ENCODE measurements around the gene FOSL1. TPM values are rescaled to one million over a fixed set of nuclear protein-coding genes. Genes with fewer than 3 reads are reported as not detected.
A peak's percentile ranks its signal among the peaks of the same experiment; 100 is the strongest.

FOSL1 gene
- total and polyA plus RNA-seq, 2 of the 13 experiments (the other 11 are each of a cell fraction or from before 2014, with no cell fraction given), result 4.0 to 4.1 TPM

DNA sequence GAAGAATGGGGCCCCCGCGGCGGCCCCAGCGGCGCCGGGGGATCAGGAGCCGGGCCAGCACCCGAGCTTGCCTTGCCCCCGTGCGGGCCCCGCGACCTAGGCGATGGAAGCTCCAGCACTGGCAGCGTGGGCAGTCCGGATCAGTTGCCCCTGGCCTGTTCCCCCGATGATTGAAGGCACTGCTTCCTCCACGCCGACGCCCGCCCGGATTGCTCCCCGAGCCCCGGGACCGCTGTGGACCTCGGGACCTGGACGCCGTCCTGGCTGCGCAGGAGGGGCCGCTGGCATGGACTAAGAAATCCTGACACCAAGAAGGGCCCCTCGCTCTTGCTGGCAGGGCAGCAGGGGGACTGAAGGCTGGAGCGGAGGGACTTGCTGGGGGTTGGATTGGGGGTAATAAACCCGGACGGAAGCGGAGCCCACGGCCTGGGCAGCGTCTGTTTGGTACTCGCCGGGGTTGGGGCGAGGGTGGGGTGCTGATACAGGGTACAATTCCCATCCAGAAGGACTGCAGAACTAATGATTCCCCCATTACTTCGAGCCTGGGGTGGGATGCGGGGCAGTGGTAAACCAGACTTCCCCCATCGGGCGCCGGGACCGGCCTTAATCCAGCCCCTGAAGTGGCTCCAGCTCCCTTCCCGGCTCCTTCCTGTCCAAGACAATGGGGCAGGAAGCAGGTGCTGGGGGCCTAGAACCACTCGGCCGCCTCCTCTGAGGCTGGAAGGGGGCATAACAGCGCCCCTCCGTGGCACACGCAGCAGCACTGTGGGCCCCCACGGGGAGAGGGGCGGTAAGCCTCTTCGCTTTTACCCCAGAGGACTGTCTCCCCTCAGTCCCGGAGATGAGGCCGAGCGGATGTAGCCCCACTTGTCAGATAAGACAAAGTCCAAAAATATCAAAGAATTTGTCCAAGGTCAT, 8.7 kb downstream of the FOSL1 start (continued):
- no peak; the same call in 1 of the 2 replicates for TF ChIP-seq GFI1 (CRISPR knock-in tag; IDR thresholded peaks at IDR 0.05; ENCODE audit: borderline replicate concordance)
- TF ChIP-seq NFYB (CRISPR knock-in tag; IDR thresholded peaks at IDR 0.05), result no peak
- TF ChIP-seq ZNF557 (CRISPR knock-in tag; IDR thresholded peaks at IDR 0.05), result no peak
- no peak for TF ChIP-seq HMG20A (CRISPR knock-in tag; IDR thresholded peaks at IDR 0.05; ENCODE audit: borderline replicate concordance)
- TF ChIP-seq ELF3 (CRISPR knock-in tag; IDR thresholded peaks at IDR 0.05), result no peak; the same call in 1 of the 2 replicates
- no peak for TF ChIP-seq MLLT10 (CRISPR knock-in tag; IDR thresholded peaks at IDR 0.05)
- TF ChIP-seq, protein P1, sequence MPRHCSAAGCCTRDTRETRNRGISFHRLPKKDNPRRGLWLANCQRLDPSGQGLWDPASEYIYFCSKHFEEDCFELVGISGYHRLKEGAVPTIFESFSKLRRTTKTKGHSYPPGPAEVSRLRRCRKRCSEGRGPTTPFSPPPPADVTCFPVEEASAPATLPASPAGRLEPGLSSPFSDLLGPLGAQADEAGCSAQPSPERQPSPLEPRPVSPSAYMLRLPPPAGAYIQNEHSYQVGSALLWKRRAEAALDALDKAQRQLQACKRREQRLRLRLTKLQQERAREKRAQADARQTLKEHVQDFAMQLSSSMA (CRISPR knock-in tag; IDR thresholded peaks at IDR 0.05), result no peak
- TF ChIP-seq ZNF878 (CRISPR knock-in tag; IDR thresholded peaks at IDR 0.05), result no peak
- TF ChIP-seq NR2F1 (CRISPR knock-in tag; IDR thresholded peaks at IDR 0.05), result no peak
- TF ChIP-seq, protein P2, sequence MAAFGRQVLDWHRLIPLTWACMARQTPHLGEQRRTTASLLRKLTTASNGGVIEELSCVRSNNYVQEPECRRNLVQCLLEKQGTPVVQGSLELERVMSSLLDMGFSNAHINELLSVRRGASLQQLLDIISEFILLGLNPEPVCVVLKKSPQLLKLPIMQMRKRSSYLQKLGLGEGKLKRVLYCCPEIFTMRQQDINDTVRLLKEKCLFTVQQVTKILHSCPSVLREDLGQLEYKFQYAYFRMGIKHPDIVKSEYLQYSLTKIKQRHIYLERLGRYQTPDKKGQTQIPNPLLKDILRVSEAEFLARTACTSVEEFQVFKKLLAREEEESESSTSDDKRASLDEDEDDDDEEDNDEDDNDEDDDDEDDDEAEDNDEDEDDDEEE (CRISPR knock-in tag; IDR thresholded peaks at IDR 0.05), result no peak
- no peak for TF ChIP-seq NONO (IDR thresholded peaks at IDR 0.05)
- peak; percentile 79 for TF ChIP-seq NONO (CRISPR knock-in tag; conservative IDR thresholded peaks at IDR 0.05)
- TF ChIP-seq ZNF614 (CRISPR knock-in tag; IDR thresholded peaks at IDR 0.05; ENCODE audit: borderline replicate concordance), result no peak
- TF ChIP-seq PCBP2 (optimal IDR thresholded peaks at IDR 0.05; ENCODE audit: low read depth, low read length, poor library complexity, severe bottlenecking), result no peak
- TF ChIP-seq NFE2 (CRISPR knock-in tag; IDR thresholded peaks at IDR 0.05), result no peak
- peak; percentile 92 for TF ChIP-seq SALL1 (CRISPR knock-in tag; IDR thresholded peaks at IDR 0.05)
- TF ChIP-seq SIN3A (IDR thresholded peaks at IDR 0.05; ENCODE audit: borderline replicate concordance, low read depth, low read length), result peak; percentile 69
- no peak for TF ChIP-seq YY1 (IDR thresholded peaks at IDR 0.05; ENCODE audit: insufficient read depth, insufficient replicate concordance, low read depth, low read length)
- TF ChIP-seq, protein P3, sequence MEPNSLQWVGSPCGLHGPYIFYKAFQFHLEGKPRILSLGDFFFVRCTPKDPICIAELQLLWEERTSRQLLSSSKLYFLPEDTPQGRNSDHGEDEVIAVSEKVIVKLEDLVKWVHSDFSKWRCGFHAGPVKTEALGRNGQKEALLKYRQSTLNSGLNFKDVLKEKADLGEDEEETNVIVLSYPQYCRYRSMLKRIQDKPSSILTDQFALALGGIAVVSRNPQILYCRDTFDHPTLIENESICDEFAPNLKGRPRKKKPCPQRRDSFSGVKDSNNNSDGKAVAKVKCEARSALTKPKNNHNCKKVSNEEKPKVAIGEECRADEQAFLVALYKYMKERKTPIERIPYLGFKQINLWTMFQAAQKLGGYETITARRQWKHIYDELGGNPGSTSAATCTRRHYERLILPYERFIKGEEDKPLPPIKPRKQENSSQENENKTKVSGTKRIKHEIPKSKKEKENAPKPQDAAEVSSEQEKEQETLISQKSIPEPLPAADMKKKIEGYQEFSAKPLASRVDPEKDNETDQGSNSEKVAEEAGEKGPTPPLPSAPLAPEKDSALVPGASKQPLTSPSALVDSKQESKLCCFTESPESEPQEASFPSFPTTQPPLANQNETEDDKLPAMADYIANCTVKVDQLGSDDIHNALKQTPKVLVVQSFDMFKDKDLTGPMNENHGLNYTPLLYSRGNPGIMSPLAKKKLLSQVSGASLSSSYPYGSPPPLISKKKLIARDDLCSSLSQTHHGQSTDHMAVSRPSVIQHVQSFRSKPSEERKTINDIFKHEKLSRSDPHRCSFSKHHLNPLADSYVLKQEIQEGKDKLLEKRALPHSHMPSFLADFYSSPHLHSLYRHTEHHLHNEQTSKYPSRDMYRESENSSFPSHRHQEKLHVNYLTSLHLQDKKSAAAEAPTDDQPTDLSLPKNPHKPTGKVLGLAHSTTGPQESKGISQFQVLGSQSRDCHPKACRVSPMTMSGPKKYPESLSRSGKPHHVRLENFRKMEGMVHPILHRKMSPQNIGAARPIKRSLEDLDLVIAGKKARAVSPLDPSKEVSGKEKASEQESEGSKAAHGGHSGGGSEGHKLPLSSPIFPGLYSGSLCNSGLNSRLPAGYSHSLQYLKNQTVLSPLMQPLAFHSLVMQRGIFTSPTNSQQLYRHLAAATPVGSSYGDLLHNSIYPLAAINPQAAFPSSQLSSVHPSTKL (CRISPR knock-in tag; IDR thresholded peaks at IDR 0.05), result peak; percentile 63
- TF ChIP-seq KDM4B (CRISPR knock-in tag; IDR thresholded peaks at IDR 0.05), result no peak
- no peak for TF ChIP-seq IKZF4 (CRISPR knock-in tag; IDR thresholded peaks at IDR 0.05; ENCODE audit: borderline replicate concordance, low read depth, not compliant biosample characterization)
- TF ChIP-seq, protein P4, sequence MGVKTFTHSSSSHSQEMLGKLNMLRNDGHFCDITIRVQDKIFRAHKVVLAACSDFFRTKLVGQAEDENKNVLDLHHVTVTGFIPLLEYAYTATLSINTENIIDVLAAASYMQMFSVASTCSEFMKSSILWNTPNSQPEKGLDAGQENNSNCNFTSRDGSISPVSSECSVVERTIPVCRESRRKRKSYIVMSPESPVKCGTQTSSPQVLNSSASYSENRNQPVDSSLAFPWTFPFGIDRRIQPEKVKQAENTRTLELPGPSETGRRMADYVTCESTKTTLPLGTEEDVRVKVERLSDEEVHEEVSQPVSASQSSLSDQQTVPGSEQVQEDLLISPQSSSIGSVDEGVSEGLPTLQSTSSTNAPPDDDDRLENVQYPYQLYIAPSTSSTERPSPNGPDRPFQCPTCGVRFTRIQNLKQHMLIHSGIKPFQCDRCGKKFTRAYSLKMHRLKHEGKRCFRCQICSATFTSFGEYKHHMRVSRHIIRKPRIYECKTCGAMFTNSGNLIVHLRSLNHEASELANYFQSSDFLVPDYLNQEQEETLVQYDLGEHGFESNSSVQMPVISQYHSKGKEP (CRISPR knock-in tag; IDR thresholded peaks at IDR 0.05), result no peak
- TF ChIP-seq ZNF605 (CRISPR knock-in tag; IDR thresholded peaks at IDR 0.05), result 0 out of 2 replicates have a peak, but pooled peaks have one; percentile 14
